ENCODE results near the gene PAX3. TPM values are rescaled to one million over a fixed set of nuclear protein-coding genes. Genes with fewer than 3 reads are reported as not detected.
A peak's percentile ranks its signal among the peaks of the same experiment; 100 is the strongest.

PAX3 gene
- total RNA-seq, 1 experiment from 2014 or later: not detected

DNA sequence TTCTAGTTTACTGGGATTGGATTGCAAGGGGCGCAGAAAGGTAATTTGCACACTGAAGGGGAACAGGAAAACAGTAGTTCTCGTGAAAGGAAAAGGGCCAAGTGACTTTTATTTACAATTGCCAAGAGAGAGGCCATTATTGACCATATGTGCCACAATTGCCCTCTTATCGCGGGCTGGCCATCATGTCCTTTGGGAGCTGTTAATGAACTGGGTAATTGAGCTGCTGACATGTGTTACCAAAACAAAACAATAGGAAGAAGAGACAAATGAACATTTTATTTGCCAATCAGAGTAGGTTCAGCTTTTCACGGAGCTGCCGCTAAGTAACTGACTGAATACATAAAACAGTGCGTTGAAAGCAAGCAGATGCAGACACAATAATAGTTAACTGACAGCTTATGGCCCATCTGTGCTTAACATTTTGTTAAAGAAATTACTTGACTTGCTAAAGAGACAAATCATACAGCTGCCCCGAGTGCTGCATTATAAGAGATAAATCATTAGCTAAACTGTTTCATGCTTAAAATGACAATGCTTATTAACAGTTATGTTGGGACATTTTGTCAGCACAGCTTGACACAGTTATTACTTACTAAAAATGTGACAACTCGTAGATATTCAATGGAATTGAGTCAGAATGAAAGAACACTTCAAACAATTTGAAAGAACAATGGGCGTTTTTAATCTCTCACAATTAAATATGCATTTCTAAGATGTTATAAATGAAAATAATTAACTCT, 57.5 kb downstream of the PAX3 start:
- H3K4me3 ChIP-seq (replicated peaks in 1 of 2; ENCODE audit: low read depth in 1 of 2, low read length in 2 of 2): no peak overlapping the region
- RAD21 ChIA-PET (ENCODE audit: low non-redundant PET in 1 of 2, low total read pairs in 2 of 2, uncharacterized antibody in 2 of 2, unreplicated experiment in 2 of 2): no interaction called here
- POLR2A ChIA-PET: no interaction called here
- H3K36me3 ChIP-seq (ENCODE audit: control insufficient read depth in 1 of 2, insufficient read depth in 2 of 2, low read length in 2 of 2): no peaks in the 10 kb centered on the region
- H3K9me2 ChIP-seq (ENCODE audit: insufficient read depth): no peaks in the 10 kb centered on the region
- H3K9me3 ChIP-seq (ENCODE audit: control insufficient read depth in 1 of 2, insufficient read depth in 1 of 2, low read depth in 1 of 2, low read length in 2 of 2): no peaks in the 10 kb centered on the region
- no peaks in the 10 kb centered on the region for H3K4me1 ChIP-seq (ENCODE audit: control insufficient read depth in 1 of 2, insufficient read depth in 2 of 2, low read length in 2 of 2)
- H4K20me1 ChIP-seq (ENCODE audit: insufficient read depth): no peaks in the 10 kb centered on the region
- no peak overlapping the region for H3K27ac ChIP-seq (ENCODE audit: low read depth, low read length)
- peaks cover 81% of the 10 kb centered on the region for H3K27me3 ChIP-seq (ENCODE audit: insufficient read depth, low read length)
- intact Hi-C loops (cut with micrococcal nuclease): no loop called here
- no TSS peak for BruUV-seq (replicated peaks)
- TF ChIP-seq SIN3A (IDR thresholded peaks at IDR 0.05; ENCODE audit: low read depth) (no peak), EZH2phosphoT487 (IDR thresholded peaks at IDR 0.05; ENCODE audit: borderline replicate concordance) (peak; percentile 23; the same call in 1 of the 2 replicates)
- ATAC-seq (no peak), DNase-seq (ENCODE audit: low read depth, low spot score) (no peak)
- H2AFZ ChIP-seq (ENCODE audit: low read depth, low read length, poor library complexity, severe bottlenecking): no peak overlapping the region
- H3K4me2 ChIP-seq (ENCODE audit: low read length): no peak overlapping the region
- H3K79me2 ChIP-seq (ENCODE audit: insufficient read depth, low read length): no peaks in the 10 kb centered on the region
- H3K9ac ChIP-seq (ENCODE audit: low read length): no peak overlapping the region
- CTCF ChIA-PET: no interaction called here

DNA sequence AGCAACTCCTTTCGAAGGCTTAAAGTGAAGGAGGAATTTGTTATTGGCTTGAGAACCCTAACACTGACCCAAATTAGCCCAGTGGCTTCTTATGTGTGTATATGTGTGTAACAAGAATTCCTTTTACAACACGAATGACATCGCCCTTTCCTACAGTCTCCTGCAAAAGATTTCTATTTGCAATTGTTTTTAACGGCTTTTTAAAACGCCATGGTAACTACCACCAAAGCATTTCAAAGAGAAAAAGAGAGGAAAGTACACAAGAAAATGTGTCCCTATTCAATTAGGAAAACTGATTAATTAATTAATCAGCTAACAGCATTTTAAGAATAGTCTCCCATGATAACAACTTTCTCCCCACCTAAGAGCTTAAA, 58.1 kb downstream of the PAX3 start:
- DNase-seq (ENCODE audit: low read depth, low spot score): no peak
- Histone ChIP-seq H3K27me3 (ENCODE audit: insufficient read depth, low read length) (peaks cover 76% of the 10 kb centered on the region), H3K9me3 (ENCODE audit: control insufficient read depth in 1 of 2, insufficient read depth in 1 of 2, low read depth in 1 of 2, low read length in 2 of 2) (no peaks in the 10 kb centered on the region), H3K4me2 (ENCODE audit: low read length) (no peak overlapping the region), H3K27ac (ENCODE audit: low read depth, low read length) (no peak overlapping the region), H3K9me2 (ENCODE audit: insufficient read depth) (no peaks in the 10 kb centered on the region), H3K9ac (ENCODE audit: low read length) (no peak overlapping the region), H4K20me1 (ENCODE audit: insufficient read depth) (no peaks in the 10 kb centered on the region), H3K4me3 (replicated peaks in 1 of 2; ENCODE audit: low read depth in 1 of 2, low read length in 2 of 2) (no peak overlapping the region), H2AFZ (ENCODE audit: low read depth, low read length, poor library complexity, severe bottlenecking) (no peak overlapping the region), H3K79me2 (ENCODE audit: insufficient read depth, low read length) (no peaks in the 10 kb centered on the region), H3K36me3 (ENCODE audit: control insufficient read depth in 1 of 2, insufficient read depth in 2 of 2, low read length in 2 of 2) (no peaks in the 10 kb centered on the region), H3K4me1 (ENCODE audit: control insufficient read depth in 1 of 2, insufficient read depth in 2 of 2, low read length in 2 of 2) (no peaks in the 10 kb centered on the region)
- ChIA-PET RAD21 (ENCODE audit: low non-redundant PET in 1 of 2, low total read pairs in 2 of 2, uncharacterized antibody in 2 of 2, unreplicated experiment in 2 of 2) (no interaction called here), POLR2A (no interaction called here), CTCF (no interaction called here)
- intact Hi-C loops (cut with micrococcal nuclease): no loop called here
- no TSS peak for BruUV-seq (replicated peaks)
- TF ChIP-seq CEBPB (IDR thresholded peaks at IDR 0.05; ENCODE audit: low read depth) (no peak), CBX3 (IDR thresholded peaks at IDR 0.05; ENCODE audit: low read depth) (no peak), ELF1 (IDR thresholded peaks at IDR 0.05; ENCODE audit: borderline replicate concordance, low read depth) (no peak), SRF (IDR thresholded peaks at IDR 0.05; ENCODE audit: low read depth) (no peak), ZNF274 (IDR thresholded peaks at IDR 0.05; ENCODE audit: low read depth, low read length) (no peak), SIN3A (IDR thresholded peaks at IDR 0.05; ENCODE audit: low read depth) (no peak), YY1 (IDR thresholded peaks at IDR 0.05; ENCODE audit: extremely low read depth, insufficient replicate concordance, low read depth, low read length) (no peak)
- TF ChIP-seq, protein P1, sequence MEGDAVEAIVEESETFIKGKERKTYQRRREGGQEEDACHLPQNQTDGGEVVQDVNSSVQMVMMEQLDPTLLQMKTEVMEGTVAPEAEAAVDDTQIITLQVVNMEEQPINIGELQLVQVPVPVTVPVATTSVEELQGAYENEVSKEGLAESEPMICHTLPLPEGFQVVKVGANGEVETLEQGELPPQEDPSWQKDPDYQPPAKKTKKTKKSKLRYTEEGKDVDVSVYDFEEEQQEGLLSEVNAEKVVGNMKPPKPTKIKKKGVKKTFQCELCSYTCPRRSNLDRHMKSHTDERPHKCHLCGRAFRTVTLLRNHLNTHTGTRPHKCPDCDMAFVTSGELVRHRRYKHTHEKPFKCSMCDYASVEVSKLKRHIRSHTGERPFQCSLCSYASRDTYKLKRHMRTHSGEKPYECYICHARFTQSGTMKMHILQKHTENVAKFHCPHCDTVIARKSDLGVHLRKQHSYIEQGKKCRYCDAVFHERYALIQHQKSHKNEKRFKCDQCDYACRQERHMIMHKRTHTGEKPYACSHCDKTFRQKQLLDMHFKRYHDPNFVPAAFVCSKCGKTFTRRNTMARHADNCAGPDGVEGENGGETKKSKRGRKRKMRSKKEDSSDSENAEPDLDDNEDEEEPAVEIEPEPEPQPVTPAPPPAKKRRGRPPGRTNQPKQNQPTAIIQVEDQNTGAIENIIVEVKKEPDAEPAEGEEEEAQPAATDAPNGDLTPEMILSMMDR (IDR thresholded peaks at IDR 0.05 in 2 of 3, conservative IDR thresholded peaks at IDR 0.05 in 1 of 3; ENCODE audit: borderline replicate concordance in 1 of 3, insufficient read depth in 1 of 3, low read depth in 2 of 3, low read length in 2 of 3): no peak
- TF ChIP-seq, protein P2, sequence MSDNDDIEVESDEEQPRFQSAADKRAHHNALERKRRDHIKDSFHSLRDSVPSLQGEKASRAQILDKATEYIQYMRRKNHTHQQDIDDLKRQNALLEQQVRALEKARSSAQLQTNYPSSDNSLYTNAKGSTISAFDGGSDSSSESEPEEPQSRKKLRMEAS (IDR thresholded peaks at IDR 0.05): no peak
- ATAC-seq: no peak
